ENCODE data around the gene RXRA. TPM values are rescaled to one million over a fixed set of nuclear protein-coding genes. Genes with fewer than 3 reads are reported as not detected.
A peak's percentile ranks its signal among the peaks of the same experiment; 100 is the strongest.

The RXRA gene
- total RNA-seq, 2 experiments from 2014 or later = 1.2 to 1.4 TPM

GRCh38 chr9:134441227-134442084, 115.2 kb downstream of the RXRA start:
- CTCF ChIA-PET = interaction anchor here (1.5 to 2.8 kb wide), 3 partner anchors 10 to 112 kb away, joined by 4 to 16 read pairs (median 7); no protein-coding TSS in a partner anchor
- peaks cover 13% of the 10 kb centered on the region for H3K4me1 Mint-ChIP-seq

GRCh38 chr9:134442085-134442474, 115.8 kb downstream of the RXRA start:
- no peak for DNase-seq
- Mint-ChIP-seq H3K27me3 (peaks cover 5% of the 10 kb centered on the region), H3K27ac (no peak overlapping the region), H3K4me3 (no peak overlapping the region), H3K36me3 (ENCODE audit: low read depth) (no peaks in the 10 kb centered on the region), H3K9me3 (peaks cover 4% of the 10 kb centered on the region), H3K4me1 (peaks cover 13% of the 10 kb centered on the region)
- ChIA-PET POLR2A (no interaction called here), CTCF (interaction anchor here (1.1 to 2.8 kb wide), 8 partner anchors 10 to 271 kb away, joined by 3 to 16 read pairs (median 6); no protein-coding TSS in a partner anchor)

More at GRCh38 chr9:134441227-134442084, 115.2 kb downstream of the RXRA start:
- Mint-ChIP-seq H3K27ac (no peak overlapping the region), H3K27me3 (peaks cover 5% of the 10 kb centered on the region), H3K9me3 (peaks cover 4% of the 10 kb centered on the region), H3K4me3 (no peak overlapping the region), H3K36me3 (ENCODE audit: low read depth) (no peaks in the 10 kb centered on the region)
- POLR2A ChIA-PET = no interaction called here
- DNase-seq = no peak

DNA sequence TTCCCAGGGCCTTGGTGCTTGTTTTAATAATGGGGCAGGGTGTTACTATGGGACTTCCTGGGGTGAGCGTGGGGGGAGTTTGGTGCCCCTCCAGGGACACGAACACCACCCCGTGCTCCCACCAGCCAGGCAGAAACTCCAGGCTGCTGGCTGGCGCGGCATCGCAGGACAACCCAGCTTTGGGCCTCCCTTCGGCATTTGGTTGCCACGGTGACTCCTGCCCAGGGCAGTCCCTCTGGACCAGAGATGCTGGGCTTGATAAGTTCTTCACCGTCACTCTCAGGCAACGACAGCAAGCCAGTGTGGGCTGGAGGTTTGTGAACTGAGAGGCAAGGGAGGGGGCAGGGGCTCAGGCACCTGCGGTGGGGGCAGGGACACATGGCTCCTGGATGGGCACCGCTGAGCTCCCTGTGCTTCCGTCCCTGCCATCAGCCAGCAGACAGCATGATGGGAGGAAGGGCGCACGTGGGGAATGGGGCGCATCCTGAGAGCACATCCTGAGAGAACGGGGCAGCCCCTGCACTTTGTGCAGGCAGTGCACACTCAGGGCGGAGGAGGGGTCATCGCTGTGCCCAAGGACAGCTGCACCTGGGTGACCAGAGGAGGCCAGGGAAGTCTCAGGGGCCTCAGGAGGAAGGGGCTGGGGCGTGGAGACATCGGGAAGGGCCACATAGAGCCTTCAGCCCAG, 116.4 kb downstream of the RXRA start:
- ChIA-PET POLR2A (no interaction called here), CTCF (interaction anchor here (0.6 to 2.8 kb wide), 13 partner anchors 11 to 271 kb away, joined by 3 to 16 read pairs (median 4); no protein-coding TSS in a partner anchor)
- Mint-ChIP-seq H3K36me3 (ENCODE audit: low read depth) (no peaks in the 10 kb centered on the region), H3K4me1 (peaks cover 13% of the 10 kb centered on the region), H3K4me3 (no peak overlapping the region), H3K27ac (no peak overlapping the region), H3K9me3 (peaks cover 4% of the 10 kb centered on the region), H3K27me3 (peaks cover 5% of the 10 kb centered on the region)
- no peak for DNase-seq

DNA sequence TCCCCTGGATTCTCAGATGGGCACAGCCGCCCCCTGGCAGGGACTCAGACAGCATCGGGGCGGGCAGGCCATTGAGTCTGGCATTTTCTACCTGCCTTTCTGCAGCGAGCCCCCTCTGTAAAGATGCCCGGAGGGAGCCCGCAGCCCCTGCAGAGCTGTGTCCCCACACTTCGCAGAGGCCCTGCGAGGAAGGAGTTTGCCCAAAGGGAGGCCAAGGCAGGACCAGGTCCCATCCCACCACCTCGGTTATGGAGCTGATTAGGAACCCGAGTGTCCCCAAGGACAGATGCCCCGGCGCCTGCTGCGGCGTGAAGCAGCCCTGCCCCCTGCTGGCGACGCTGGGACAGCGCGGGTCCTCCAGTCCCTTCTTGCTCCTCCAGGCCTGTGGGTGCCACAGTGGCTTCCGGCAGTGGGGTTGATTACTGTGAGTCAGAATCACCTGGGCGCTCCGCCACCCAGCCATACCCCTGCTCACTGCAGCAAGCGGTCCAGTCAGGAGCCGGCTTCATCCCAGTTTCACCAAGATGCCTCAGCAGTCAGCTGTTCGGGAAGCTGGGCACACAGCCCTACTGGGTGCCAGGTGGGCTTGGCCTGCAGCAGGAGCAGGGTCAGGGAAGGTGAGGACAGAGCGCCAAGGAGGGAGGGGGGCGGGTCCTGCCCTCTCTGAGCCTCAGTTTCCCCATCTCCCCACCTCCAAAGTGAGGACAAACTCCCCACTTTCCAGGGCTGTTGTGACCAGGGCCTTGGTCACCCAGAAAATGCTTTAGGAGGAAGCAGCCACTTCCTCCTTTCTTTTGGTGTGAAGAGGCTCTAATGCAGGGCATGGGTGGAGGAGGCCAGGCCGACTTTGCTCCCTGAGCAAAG, 117.2 kb downstream of the RXRA start:
- H3K4me1 Mint-ChIP-seq = peaks cover 13% of the 10 kb centered on the region
- peak; percentile 90 for DNase-seq
- no peak overlapping the region for H3K4me3 Mint-ChIP-seq
- CTCF ChIA-PET = interaction anchor here (0.6 to 2.8 kb wide), 14 partner anchors 10 to 434 kb away, joined by 3 to 16 read pairs (median 4); no protein-coding TSS in a partner anchor
- H3K27me3 Mint-ChIP-seq = peaks cover 5% of the 10 kb centered on the region
- POLR2A ChIA-PET = no interaction called here
- H3K36me3 Mint-ChIP-seq (ENCODE audit: low read depth) = no peaks in the 10 kb centered on the region
- H3K27ac Mint-ChIP-seq = peak overlapping the region; percentile 51
- H3K9me3 Mint-ChIP-seq = peaks cover 4% of the 10 kb centered on the region

DNA sequence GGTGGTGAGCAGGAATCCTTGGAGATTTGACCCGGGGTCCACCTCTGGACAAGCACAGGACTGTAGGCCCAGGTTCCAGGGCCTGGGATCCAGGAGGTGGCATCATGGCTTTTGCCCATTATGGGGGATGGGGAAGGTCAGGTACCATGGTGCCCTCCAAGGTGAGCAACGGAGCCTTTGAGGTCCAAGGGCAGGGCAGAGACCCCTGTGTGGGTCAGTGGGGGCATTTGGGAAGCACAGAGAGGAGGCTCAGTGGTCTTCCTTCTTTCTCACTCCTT, 117.7 kb downstream of the RXRA start:
- Mint-ChIP-seq H3K9me3 (peaks cover 7% of the 10 kb centered on the region), H3K27me3 (peaks cover 5% of the 10 kb centered on the region), H3K4me3 (no peak overlapping the region), H3K4me1 (peaks cover 13% of the 10 kb centered on the region), H3K27ac (no peak overlapping the region), H3K36me3 (ENCODE audit: low read depth) (no peaks in the 10 kb centered on the region)
- CTCF ChIA-PET = interaction anchor here (1.3 to 2.8 kb wide), 5 partner anchors 10 to 273 kb away, joined by 5 to 16 read pairs (median 9); no protein-coding TSS in a partner anchor
- POLR2A ChIA-PET = no interaction called here
- no peak for DNase-seq

GRCh38 chr9:134445000-134445399, 118.7 kb downstream of the RXRA start:
- no peak for DNase-seq
- ChIA-PET CTCF (interaction anchor here (0.9 kb wide), 1 partner anchor 274 kb away, joined by 3 read pairs; no protein-coding TSS in a partner anchor), POLR2A (no interaction called here)
- Mint-ChIP-seq H3K27ac (no peak overlapping the region), H3K4me1 (peaks cover 13% of the 10 kb centered on the region), H3K9me3 (peaks cover 12% of the 10 kb centered on the region), H3K27me3 (peaks cover 5% of the 10 kb centered on the region), H3K4me3 (no peak overlapping the region), H3K36me3 (ENCODE audit: low read depth) (peaks cover 1% of the 10 kb centered on the region)

DNA sequence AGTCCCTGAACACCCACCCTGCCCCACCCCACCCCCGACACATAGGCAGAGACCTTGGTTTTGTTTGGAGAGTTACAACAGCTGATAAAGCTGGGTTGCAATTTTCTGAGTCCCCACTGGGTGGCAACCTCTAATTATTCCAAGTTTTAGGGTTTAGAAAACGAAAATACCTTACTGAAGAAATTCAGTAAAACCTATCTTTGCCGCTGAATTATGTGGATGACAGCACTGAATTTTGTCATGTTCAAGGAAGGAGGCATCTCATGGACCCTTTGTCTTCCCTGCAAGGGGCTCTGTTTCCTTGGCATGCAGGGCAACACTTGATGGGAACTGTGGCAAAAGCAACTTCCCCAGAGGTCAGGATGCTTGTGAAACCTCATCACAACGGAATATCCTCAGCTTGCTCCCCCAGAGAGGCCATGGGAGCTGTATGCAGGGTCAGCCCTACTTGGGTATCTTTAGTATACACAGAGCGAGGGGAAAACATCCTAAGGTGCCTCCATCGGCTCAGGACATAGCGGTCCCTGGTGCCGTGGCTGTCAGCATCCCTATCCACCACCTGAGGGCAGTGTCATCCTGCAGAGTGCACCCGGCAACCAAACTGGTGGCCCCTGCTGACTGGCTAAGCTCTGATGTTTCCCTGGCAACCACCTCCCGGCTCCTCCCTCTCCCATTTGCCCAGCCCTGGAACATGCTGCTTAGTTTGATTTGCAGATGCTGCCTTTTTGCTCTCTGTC, 123.1 kb downstream of the RXRA start:
- no peak overlapping the region for H3K27ac Mint-ChIP-seq
- H3K4me1 Mint-ChIP-seq = peaks cover 4% of the 10 kb centered on the region
- H3K27me3 Mint-ChIP-seq = no peaks in the 10 kb centered on the region
- CTCF ChIA-PET = interaction anchor here (1.2 to 2.7 kb wide), 2 partner anchors 11 to 285 kb away, joined by 3 to 7 read pairs; partner anchors contain the start of gene RNU6ATAC
- peaks cover 1% of the 10 kb centered on the region for H3K36me3 Mint-ChIP-seq (ENCODE audit: low read depth)
- peaks cover 12% of the 10 kb centered on the region for H3K9me3 Mint-ChIP-seq
- peak; percentile 71 for DNase-seq
- POLR2A ChIA-PET = no interaction called here
- H3K4me3 Mint-ChIP-seq = no peak overlapping the region

DNA sequence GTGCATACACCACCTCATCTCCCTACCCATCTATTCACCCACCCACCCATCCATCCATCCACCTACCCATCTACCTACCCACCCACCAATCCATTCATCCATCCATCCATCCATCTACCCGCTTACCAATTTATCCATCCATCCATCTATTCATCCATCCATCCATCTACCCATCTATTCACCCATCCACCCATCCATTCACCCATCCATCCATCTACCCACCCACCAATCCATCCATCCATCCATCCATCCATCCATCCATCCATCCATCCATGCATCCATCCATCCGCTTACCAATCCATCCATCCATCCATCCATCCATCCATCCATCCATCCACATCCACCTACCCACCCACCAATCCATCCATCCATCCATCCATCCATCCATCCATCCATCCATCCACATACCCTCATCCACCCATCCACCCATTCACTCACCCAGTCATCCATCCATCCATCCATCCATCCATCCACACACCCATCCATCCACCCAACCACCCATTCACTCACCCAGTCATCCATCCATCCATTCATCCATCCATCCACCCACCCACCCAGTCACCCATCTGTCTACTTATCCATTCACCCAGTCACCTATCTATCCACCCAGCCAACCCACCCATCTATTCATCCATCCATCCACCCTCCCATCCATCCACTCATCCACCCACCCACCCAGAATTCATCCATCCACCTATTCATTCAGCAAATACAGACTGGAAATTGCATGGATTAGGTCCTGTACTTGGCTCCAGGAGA, 125.6 kb downstream of the RXRA start:
- no peak for DNase-seq
- Mint-ChIP-seq H3K4me3 (no peak overlapping the region), H3K27me3 (no peaks in the 10 kb centered on the region), H3K4me1 (peaks cover 10% of the 10 kb centered on the region), H3K27ac (no peak overlapping the region), H3K36me3 (ENCODE audit: low read depth) (peaks cover 1% of the 10 kb centered on the region), H3K9me3 (peaks cover 8% of the 10 kb centered on the region)
- ChIA-PET POLR2A (no interaction called here), CTCF (no interaction called here)

DNA sequence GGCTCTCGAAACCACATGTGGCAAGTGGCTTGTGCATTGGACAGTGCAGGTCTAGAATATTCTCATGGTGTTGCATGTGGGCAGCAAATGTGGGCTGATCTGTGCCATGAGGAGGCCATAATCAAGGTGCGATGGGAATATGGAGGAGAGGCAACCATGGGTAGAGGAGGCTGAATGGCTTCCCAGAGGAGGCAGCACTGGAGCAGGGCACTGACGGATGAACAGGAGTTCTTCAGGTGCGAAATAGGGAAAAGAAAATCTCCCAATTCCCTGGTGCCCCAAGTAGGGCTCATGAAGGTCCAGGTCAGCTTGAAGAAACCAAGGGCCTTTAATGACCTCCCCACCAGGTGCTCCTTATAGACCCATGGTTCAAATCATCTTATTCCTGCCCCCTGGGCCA, 126.5 kb downstream of the RXRA start:
- ChIA-PET CTCF (interaction anchor here (2.3 kb wide), 1 partner anchor 9 kb away, joined by 8 read pairs; no protein-coding TSS in a partner anchor), POLR2A (no interaction called here)
- Mint-ChIP-seq H3K27ac (no peak overlapping the region), H3K4me3 (no peak overlapping the region), H3K27me3 (no peaks in the 10 kb centered on the region), H3K9me3 (peaks cover 8% of the 10 kb centered on the region), H3K36me3 (ENCODE audit: low read depth) (peaks cover 1% of the 10 kb centered on the region), H3K4me1 (peaks cover 11% of the 10 kb centered on the region)
- DNase-seq = no peak

DNA sequence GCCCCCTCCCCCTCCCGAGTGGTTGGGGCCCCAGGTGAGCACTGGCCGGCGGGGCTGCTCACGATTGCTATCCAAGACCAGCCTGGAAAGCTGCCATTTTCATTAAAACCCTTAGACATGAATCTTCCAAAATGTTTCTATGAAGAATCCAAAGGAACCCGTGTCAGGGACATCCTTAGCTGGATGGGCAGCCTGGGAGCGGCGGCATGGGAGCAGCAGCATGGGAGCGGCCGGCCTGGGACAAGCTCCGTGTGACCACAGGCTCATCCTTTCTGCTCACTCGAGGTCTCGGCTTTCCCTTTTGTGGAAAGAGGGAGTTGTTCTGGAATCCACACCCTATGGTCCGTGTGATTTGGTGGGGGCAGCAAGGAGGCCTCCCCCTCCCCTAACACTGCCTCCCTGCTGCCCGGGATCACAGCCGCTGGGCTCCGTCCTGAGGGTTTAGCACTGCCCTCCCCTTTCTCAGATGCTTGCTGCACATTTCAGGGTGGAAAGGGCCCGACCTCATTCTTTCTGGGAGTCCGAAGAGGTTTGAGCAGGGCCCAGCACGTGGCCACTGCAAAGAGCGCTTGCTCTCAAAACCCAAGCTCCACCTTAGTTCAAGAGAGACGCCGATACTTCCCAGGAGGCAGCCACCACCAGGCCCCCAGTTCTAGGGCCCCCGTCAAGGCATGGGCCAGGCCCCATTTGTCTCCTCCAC, 127.7 kb downstream of the RXRA start:
- H3K9me3 Mint-ChIP-seq = peaks cover 5% of the 10 kb centered on the region
- no peak for DNase-seq
- no peaks in the 10 kb centered on the region for H3K27me3 Mint-ChIP-seq
- ChIA-PET CTCF (interaction anchor here (0.6 to 2.3 kb wide), 2 partner anchors 11 to 248 kb away, joined by 3 to 8 read pairs; no protein-coding TSS in a partner anchor), POLR2A (no interaction called here)
- H3K36me3 Mint-ChIP-seq (ENCODE audit: low read depth) = peaks cover 1% of the 10 kb centered on the region
- no peak overlapping the region for H3K4me3 Mint-ChIP-seq
- H3K27ac Mint-ChIP-seq = no peak overlapping the region
- peaks cover 11% of the 10 kb centered on the region for H3K4me1 Mint-ChIP-seq

- no peak for DNase-seq
- Mint-ChIP-seq H3K9me3 (peaks cover under 1% of the 10 kb centered on the region), H3K27me3 (no peaks in the 10 kb centered on the region), H3K4me3 (no peak overlapping the region), H3K27ac (no peak overlapping the region), H3K4me1 (peaks cover 11% of the 10 kb centered on the region), H3K36me3 (ENCODE audit: low read depth) (no peaks in the 10 kb centered on the region)
- ChIA-PET POLR2A (no interaction called here), CTCF (interaction anchor here (2.3 kb wide), 1 partner anchor 11 kb away, joined by 8 read pairs; no protein-coding TSS in a partner anchor)
Measured at GRCh38 chr9:134454476-134454857, 128.2 kb downstream of the RXRA start.
